GM23338 (cell line): Measurements from ENCODE around the gene POFUT2.

ENCODE experiments used
- CREB1 ChIP-seq: fragments of 250-450 bp; sonication (Bioruptor Pico); IDR thresholded peaks from 2 replicates; pipeline ENCODE4 v1.5.0; 2020; ENCODE audit warnings: low read depth, mild to moderate bottlenecking, moderate library complexity
- CTCF ChIP-seq, 2 experiments: fragments of 200-600 bp in 1 of 2; sonication (generic) in 1 of 2; conservative IDR thresholded peaks; 2 replicates each; pipeline versions ENCODE4 v1.5.1 to v1.6.1; 2016 to 2017; ENCODE audit warnings: antibody characterized with exemption in 2 of 2, low read depth in 2 of 2, mild to moderate bottlenecking in 2 of 2, moderate library complexity in 1 of 2
- ETS1 ChIP-seq: IDR thresholded peaks from 2 replicates; pipeline ENCODE4 v1.6.1; 2016; ENCODE audit warnings: antibody characterized with exemption
- EZH2 ChIP-seq: fragments of 200-600 bp; sonication (generic); IDR thresholded peaks from one replicate; pipeline ENCODE4 v1.8.0; 2017; ENCODE audit warnings: antibody characterized with exemption, mild to moderate bottlenecking, low read depth; ENCODE audit not compliant: unreplicated experiment
- EZH2phosphoT487 ChIP-seq: fragments of 200-600 bp; sonication (generic); IDR thresholded peaks from one replicate; pipeline ENCODE4 v1.8.1; 2018; ENCODE audit warnings: antibody characterized with exemption; ENCODE audit not compliant: unreplicated experiment
- NANOG ChIP-seq: IDR thresholded peaks from 2 replicates; pipeline ENCODE4 v1.6.1; 2016; ENCODE audit warnings: antibody characterized with exemption, borderline replicate concordance
- POLR2AphosphoS5 ChIP-seq: IDR thresholded peaks from 2 replicates; pipeline ENCODE4 v1.6.1; 2016; ENCODE audit warnings: antibody characterized with exemption, low read depth
- REST ChIP-seq: IDR thresholded peaks from one replicate; pipeline ENCODE4 v1.6.1; 2018; ENCODE audit warnings: antibody characterized with exemption; ENCODE audit not compliant: unreplicated experiment
- STAT1 ChIP-seq: IDR thresholded peaks from one replicate; pipeline ENCODE4 v1.6.1; 2016; ENCODE audit warnings: antibody characterized with exemption; ENCODE audit not compliant: unreplicated experiment
- ZNF114 ChIP-seq: fragments of 250-450 bp; sonication (Bioruptor Pico); IDR thresholded peaks from 2 replicates; pipeline ENCODE4 v1.5.0; 2020; ENCODE audit warnings: mild to moderate bottlenecking, moderate library complexity
- ZNF331 ChIP-seq: fragments of 250-450 bp; sonication (Bioruptor Pico); IDR thresholded peaks from 2 replicates; pipeline ENCODE4 v1.5.0; 2020; ENCODE audit warnings: low read depth, mild to moderate bottlenecking, moderate library complexity
- ZNF462 ChIP-seq: fragments of 250-450 bp; sonication (Bioruptor Pico); IDR thresholded peaks from 2 replicates; pipeline ENCODE4 v1.5.0; 2020; ENCODE audit warnings: mild to moderate bottlenecking, moderate library complexity

GRCh38 chr21:45323487-45324311 lies 36.0 kb upstream of the POFUT2 start:
- TF ChIP-seq EZH2phosphoT487 (no peak), CTCF (conservative IDR thresholded peaks at IDR 0.05; ENCODE audit: low read depth in 2 of 2) (no peak), ZNF462 (CRISPR knock-in tag) (no peak), POLR2AphosphoS5 (no peak), EZH2 (no peak), ZNF114 (CRISPR knock-in tag) (no peak), CREB1 (CRISPR knock-in tag) (no peak), ETS1 (no peak), ZNF331 (CRISPR knock-in tag) (no peak), REST (no peak), STAT1 (no peak), NANOG (no peak)
